ENCODE data around the gene EPHA7.

EPHA7 gene

DNA sequence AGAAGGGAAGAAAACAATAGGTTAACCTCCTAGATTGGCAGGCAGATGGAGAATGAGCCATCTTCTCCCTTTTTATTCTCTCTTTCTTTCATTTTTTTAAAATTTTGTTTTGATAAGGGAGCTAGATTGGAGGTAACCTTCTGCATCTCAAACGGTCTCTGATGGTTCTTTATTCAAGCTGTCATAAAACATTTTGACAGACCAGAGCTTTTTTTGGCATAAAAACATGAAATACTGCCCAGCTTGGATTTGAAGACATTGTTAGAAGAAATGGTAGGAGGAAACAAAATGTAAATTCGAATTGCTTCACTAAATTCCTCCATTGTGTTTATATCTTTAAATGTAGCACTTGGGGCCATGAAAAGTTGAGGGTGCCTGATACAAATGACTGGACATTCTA is 158.5 kb downstream of the EPHA7 start:
- no peak overlapping the region for H3K27ac ChIP-seq
- POLR2A ChIA-PET (ENCODE audit: low non-redundant PET): no interaction called here
- CTCF ChIA-PET: interaction anchor here (0.6 to 0.7 kb wide), 2 partner anchors 1429 to 1972 kb away, joined by 4 read pairs; no protein-coding TSS in a partner anchor
- no peak for TF ChIP-seq CTCF (conservative IDR thresholded peaks at IDR 0.05; ENCODE audit: low read depth)
- DNase-seq (ENCODE audit: low spot score): no peak

DNA sequence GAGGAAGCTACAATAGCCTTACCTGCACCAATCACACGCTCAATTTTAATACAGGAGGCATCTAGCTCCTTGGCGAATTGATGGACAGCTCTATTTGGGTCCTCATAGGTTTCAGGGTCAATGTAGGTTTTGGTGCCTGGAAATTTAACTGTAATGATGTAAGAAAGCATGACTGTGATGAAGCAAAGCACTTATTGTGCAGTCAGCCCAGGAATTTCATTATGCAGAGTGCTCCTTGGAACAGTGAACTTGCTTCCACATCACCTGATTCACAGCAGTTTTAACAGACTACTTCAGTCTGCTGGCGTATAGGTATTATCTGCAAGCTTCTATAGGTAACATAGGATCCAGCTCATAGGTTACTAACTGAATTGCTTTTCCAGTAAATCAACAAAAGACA is 160.0 kb downstream of the EPHA7 start:
- CTCF ChIA-PET: no interaction called here
- POLR2A ChIA-PET (ENCODE audit: low non-redundant PET): no interaction called here
- TF ChIP-seq CTCF (conservative IDR thresholded peaks at IDR 0.05; ENCODE audit: low read depth): no peak
- DNase-seq (ENCODE audit: low spot score): no peak
- no peak overlapping the region for H3K27ac ChIP-seq

- no peak for TF ChIP-seq CTCF (conservative IDR thresholded peaks at IDR 0.05; ENCODE audit: low read depth)
- ChIA-PET CTCF (no interaction called here), POLR2A (ENCODE audit: low non-redundant PET) (no interaction called here)
- no peak for DNase-seq (ENCODE audit: low spot score)
- H3K27ac ChIP-seq: no peak overlapping the region
Observed at GRCh38 chr6:93252930-93253329, 166.4 kb downstream of the EPHA7 start.

DNA sequence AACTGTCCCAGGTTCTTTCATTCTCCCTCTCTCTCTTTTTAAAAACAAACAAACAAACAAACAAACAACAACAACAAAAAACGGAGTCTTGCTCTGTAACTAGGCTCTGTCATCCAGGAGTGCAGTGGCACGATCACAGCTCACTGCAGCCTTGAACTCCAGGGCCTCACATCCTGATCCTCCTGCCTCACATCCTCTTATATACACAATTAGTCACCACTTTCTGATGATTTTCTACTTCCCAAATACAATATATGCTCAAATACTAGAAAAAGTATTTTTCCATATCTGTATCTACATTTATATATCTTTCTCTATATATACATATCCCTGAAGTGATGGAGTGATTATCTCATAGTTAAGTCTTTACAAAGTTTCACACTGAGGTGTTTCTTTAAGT is 170.7 kb downstream of the EPHA7 start:
- ChIA-PET CTCF (no interaction called here), POLR2A (ENCODE audit: low non-redundant PET) (no interaction called here)
- no peak for DNase-seq (ENCODE audit: low spot score)
- TF ChIP-seq CTCF (conservative IDR thresholded peaks at IDR 0.05; ENCODE audit: low read depth): no peak
- H3K27ac ChIP-seq: no peak overlapping the region

GRCh38 chr6:93243231-93243778 is 176.1 kb downstream of the EPHA7 start:
- no peak for TF ChIP-seq CTCF (conservative IDR thresholded peaks at IDR 0.05; ENCODE audit: low read depth)
- no peak overlapping the region for H3K27ac ChIP-seq
- CTCF ChIA-PET: no interaction called here
- POLR2A ChIA-PET (ENCODE audit: low non-redundant PET): no interaction called here
- DNase-seq (ENCODE audit: low spot score): no peak

GRCh38 chr6:93242049-93242448 is 177.3 kb downstream of the EPHA7 start:
- TF ChIP-seq CTCF (conservative IDR thresholded peaks at IDR 0.05; ENCODE audit: low read depth): no peak
- H3K27ac ChIP-seq: no peak overlapping the region
- no peak for DNase-seq (ENCODE audit: low spot score)
- CTCF ChIA-PET: no interaction called here
- POLR2A ChIA-PET (ENCODE audit: low non-redundant PET): no interaction called here

DNA sequence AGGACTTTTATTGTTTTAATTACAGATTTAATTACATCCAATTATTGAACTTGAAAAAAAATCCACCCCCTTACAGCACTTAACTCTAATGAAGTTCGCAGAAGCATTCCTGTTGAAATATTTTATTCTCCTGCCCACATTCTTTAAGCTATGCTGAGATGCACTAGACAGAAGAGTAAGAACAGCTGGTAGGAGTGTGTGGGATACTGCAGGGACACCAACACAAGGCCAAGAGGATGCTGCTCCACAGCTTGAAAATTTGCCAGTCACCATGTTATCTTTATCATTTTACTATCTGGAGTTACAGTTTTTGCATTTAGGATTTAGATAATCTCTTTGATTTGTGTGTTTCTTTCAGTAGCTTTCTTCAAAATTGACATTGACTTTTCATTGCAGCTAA is 180.7 kb downstream of the EPHA7 start:
- no peak for TF ChIP-seq CTCF (conservative IDR thresholded peaks at IDR 0.05; ENCODE audit: low read depth)
- ChIA-PET CTCF (no interaction called here), POLR2A (ENCODE audit: low non-redundant PET) (no interaction called here)
- no peak overlapping the region for H3K27ac ChIP-seq
- no peak for DNase-seq (ENCODE audit: low spot score)
